Loucy (cell line): Measurements from ENCODE around the gene RAB7B.

Source experiments
- EZH2phosphoT487 ChIP-seq: fragments of 200-600 bp; IDR thresholded peaks from 2 replicates; pipeline ENCODE4 v1.6.1; 2018; ENCODE audit warnings: antibody characterized with exemption, mild to moderate bottlenecking, moderate library complexity, borderline replicate concordance
- TF ChIP-seq, protein P1 (sequence below): fragments of 200-600 bp; sonication (generic); conservative IDR thresholded peaks from 2 replicates; pipeline ENCODE4 v1.5.1; 2014; ENCODE audit warnings: mild to moderate bottlenecking, antibody characterized with exemption, low read length

DNA sequence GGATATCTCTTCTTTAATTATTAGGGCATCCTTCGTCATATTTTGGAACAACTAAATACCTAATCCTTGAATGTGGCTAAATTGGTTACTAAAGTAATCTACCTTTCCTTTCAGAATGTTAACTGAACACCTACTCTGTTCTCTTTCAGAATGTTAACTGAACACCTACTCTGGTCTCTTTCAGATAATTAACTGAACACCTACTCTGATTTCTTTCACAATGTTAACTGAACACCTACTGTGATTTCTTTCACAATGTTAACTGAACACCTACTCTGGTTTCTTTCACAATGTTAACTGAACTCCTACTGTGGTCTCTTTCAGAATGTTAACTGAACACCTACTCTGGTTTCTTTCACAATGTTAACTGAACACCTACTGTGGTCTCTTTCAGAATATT lies 21.9 kb downstream of the RAB7B start:
- TF ChIP-seq, protein P1, sequence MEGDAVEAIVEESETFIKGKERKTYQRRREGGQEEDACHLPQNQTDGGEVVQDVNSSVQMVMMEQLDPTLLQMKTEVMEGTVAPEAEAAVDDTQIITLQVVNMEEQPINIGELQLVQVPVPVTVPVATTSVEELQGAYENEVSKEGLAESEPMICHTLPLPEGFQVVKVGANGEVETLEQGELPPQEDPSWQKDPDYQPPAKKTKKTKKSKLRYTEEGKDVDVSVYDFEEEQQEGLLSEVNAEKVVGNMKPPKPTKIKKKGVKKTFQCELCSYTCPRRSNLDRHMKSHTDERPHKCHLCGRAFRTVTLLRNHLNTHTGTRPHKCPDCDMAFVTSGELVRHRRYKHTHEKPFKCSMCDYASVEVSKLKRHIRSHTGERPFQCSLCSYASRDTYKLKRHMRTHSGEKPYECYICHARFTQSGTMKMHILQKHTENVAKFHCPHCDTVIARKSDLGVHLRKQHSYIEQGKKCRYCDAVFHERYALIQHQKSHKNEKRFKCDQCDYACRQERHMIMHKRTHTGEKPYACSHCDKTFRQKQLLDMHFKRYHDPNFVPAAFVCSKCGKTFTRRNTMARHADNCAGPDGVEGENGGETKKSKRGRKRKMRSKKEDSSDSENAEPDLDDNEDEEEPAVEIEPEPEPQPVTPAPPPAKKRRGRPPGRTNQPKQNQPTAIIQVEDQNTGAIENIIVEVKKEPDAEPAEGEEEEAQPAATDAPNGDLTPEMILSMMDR: no peak
- no peak for TF ChIP-seq EZH2phosphoT487
